Muscle of leg (tissue), 11 donors: ENCODE data around the gene PLEKHH1. TPM values are rescaled to one million over a fixed set of nuclear protein-coding genes. Genes with fewer than 3 reads are reported as not detected.
"Not testable (repeated sequence)": the region's sequence is repeated elsewhere in the genome, so short reads cannot be mapped to it uniquely, and the experiment has no call there.

Experiments
- DNase-seq: peaks from one replicate; pipeline ENCODE4 v3.0.0; 2013
- H3K27ac ChIP-seq: one replicate; pipeline ENCODE4 v1.5.1; 2013; ENCODE audit warnings: mild to moderate bottlenecking, low read length, control low read depth
- H3K27me3 ChIP-seq: one replicate; pipeline ENCODE4 v1.6.1; 2013; ENCODE audit warnings: low read length; ENCODE audit not compliant: control insufficient read depth, insufficient read depth
- H3K36me3 ChIP-seq: one replicate; pipeline ENCODE4 v1.6.1; 2013; ENCODE audit warnings: low read length; ENCODE audit not compliant: control insufficient read depth, insufficient read depth
- H3K4me1 ChIP-seq: one replicate; pipeline ENCODE4 v1.6.1; 2013; ENCODE audit warnings: low read length; ENCODE audit not compliant: control insufficient read depth, insufficient read depth
- H3K4me3 ChIP-seq: one replicate; pipeline ENCODE4 v1.5.1; 2013; ENCODE audit warnings: low read length, control low read depth
- H3K9me3 ChIP-seq: replicated peaks from 2 replicates; pipeline ENCODE4 v1.6.1; 2013; ENCODE audit warnings: low read depth, low read length; ENCODE audit not compliant: control insufficient read depth
- WGBS: methylation state at CpG from one replicate; pipeline ENCODE4 v1.1.5; 2013; ENCODE audit warnings: missing lambda C conversion rate; ENCODE audit not compliant: insufficient coverage; 5-methylcytosine and 5-hydroxymethylcytosine counted together
- polyA plus RNA-seq, 8 donors: library from polyadenylated mRNA; unstranded; fragments of 120-200 nt; gene quantifications; one replicate each; pipeline versions ENCODE4 v1.2.1 to v1.2.3, GENCODE V29; 2013; ENCODE audit warnings: inconsistent platforms in 1 of 8, low replicate concordance in 1 of 8; ENCODE audit not compliant: insufficient read length in 8 of 8, insufficient read depth in 1 of 8
- total RNA-seq: library from RNA; stranded (reverse); fragments of 120-200 nt; gene quantifications from one replicate; pipeline ENCODE4 v1.2.4, GENCODE V29; 2013

The PLEKHH1 gene
- total and polyA plus RNA-seq, 9 donors = 0.58 to 3.5 (median 1.3) TPM

DNA sequence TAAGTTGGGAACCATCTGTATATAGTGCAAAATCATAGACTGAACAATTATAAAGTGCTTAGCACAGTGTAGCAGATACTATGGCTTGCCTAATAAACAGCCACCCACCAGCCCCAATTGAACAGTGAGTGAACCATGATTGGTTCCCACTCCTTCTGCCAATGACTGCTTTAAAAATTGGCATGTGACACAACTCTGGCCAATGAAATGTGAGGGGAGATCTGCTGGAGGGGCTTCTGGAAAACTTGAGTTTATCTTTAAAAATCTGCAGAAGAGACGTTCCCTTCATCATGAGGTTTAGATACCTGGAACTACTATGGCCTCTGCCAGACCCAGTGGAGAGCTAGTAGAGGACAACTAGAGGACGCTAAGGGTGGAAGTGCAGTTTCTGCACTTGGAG is 62.3 kb downstream of the PLEKHH1 start:
- Histone ChIP-seq H3K4me3 (no peak overlapping the region), H3K27me3 (no peaks in the 10 kb centered on the region), H3K9me3 (no peaks in the 10 kb centered on the region), H3K27ac (no peak overlapping the region), H3K36me3 (peaks cover 4% of the 10 kb centered on the region), H3K4me1 (peaks cover 2% of the 10 kb centered on the region)
- 85% methylated on average over 2 of the region's 2 CpGs for WGBS
- DNase-seq = no peak

DNA sequence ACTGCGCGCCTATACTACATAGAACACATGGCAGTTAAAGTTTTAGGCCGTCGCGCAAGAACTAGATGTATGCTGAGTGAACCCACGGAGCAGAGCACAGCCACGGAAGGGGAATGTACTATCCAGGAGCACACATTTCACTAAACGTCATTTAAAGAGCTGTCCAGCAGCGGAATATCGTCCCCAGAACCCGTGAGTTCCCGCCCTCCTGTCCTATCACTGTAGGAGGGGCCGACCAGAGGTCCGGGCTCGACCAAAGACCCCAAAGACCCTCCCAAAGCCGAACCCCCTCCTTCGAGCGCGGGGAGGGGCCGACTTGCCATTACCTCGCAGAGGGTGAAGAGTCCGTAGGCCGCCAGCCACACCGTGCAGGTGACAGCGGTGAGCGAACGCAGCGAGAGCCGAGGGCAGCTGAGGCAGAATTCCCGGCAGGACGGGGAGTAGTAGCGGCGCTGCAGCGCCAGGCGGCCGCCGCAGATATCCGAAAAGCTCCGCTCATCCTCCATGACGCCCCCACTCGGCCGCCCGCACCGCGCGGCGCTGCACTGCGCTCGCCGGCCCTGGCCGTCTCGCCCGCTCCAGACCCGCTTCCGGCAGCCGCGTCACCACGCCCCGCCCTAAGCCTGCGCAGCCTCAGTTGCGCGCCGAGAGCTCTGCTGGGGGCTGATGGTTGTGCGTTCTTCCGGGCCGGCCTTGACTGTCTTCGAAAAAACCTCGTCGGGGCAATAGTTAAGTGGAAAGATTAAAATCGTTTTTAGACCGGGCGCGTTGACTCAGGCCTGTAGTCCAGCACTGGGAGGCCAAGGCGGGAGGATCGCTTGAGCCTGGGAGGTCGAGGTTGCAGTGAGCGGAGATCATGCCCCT is 66.8 kb downstream of the PLEKHH1 start, which contains the start of gene PIGH:
Gene PIGH (minus strand): TSS at position 571 of the 864 bp plus-strand sequence. CDS start 65 bp downstream, at position 506.
- H3K36me3 ChIP-seq = no peaks in the 10 kb centered on the region
- H3K27ac ChIP-seq = peak within 1 kb of the TSS; percentile 95
- H3K9me3 ChIP-seq = no peaks in the 10 kb centered on the region
- H3K4me1 ChIP-seq = peaks cover 8% of the 10 kb centered on the region
- peak; percentile 93 for DNase-seq
- H3K27me3 ChIP-seq = peaks cover 3% of the 10 kb centered on the region
- 4% methylated on average over 63 of the region's 77 CpGs for WGBS
- H3K4me3 ChIP-seq = peak within 1 kb of the TSS; percentile 85

DNA sequence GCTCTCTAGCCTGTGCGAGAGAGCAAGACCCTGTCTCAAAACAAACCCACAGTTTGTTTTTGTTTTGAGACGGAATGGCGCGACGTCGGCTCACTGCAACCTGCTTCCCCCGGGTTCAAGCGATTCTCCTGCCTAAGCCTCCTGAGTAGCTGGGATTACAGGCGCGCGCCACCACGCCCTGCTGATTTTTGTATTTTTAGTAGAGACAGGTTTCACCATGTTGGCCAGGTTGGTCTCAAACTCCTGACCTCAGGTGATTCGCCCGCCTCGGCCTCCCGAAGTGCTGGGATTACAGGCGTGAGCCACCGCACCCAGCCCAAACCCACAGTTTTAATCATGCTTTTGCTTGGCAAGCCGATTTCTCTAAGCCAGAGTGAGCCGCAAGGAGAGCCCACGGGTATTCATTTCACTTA is 67.5 kb downstream of the PLEKHH1 start:
- H3K9me3 ChIP-seq, H3K4me1 ChIP-seq, H3K36me3 ChIP-seq, H3K27me3 ChIP-seq, DNase-seq: not testable (repeated sequence)
- WGBS = 98% methylated on average over 9 of the region's 21 CpGs
- Histone ChIP-seq H3K27ac (peak overlapping the region; percentile 95), H3K4me3 (peak overlapping the region; percentile 85)

DNA sequence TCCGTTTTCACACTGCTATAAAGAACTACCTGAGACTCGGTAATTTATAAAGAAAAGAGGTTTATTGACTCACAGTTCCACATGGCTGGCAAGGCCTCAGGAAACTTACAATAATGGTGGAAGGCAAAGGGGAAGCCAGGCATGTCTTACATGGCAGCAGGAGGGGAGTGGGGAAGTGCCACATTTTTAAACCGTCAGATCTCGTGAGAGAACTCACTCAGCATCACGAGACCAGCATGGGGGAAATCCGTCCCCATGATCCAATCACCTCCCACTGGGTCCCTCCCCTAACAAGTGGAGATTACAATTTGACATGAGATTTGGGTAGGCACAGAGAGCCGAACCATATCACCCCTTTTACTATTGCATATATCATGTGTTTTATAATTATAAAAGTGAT is 69.0 kb downstream of the PLEKHH1 start:
- no peak overlapping the region for H3K27ac ChIP-seq
- DNase-seq = no peak
- H3K4me1 ChIP-seq = peaks cover 8% of the 10 kb centered on the region
- no peak overlapping the region for H3K4me3 ChIP-seq
- H3K27me3 ChIP-seq = peaks cover 3% of the 10 kb centered on the region
- WGBS = no CpG with 5 or more reads among the region's 7 CpGs
- H3K9me3 ChIP-seq = no peaks in the 10 kb centered on the region
- no peaks in the 10 kb centered on the region for H3K36me3 ChIP-seq

DNA sequence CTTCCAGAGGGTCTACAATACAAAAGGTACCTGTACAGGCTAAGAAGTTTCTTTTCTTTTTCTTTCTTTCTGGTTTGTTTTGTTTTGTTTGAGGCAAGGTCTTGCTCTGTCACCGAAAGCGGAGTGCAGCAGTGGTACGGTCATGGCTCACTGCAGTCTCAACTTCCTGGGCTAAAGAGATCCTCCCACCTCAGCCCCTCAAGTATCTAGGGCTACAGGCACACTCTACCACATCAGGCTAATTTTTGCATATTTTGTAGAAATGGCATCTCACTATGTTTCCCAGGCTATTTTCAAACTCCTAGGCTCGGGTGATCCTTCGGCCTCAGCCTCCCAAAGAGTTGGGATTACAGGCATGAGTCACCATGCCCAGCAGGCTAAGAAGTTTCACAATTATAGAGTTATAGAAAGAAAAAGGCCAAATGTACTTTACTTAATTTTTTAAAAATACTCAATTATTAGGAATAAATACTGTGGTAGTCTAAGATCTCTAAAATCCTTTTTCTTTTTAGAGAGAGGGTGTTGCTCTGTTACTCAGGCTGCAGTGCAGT is 70.0 kb downstream of the PLEKHH1 start:
- Histone ChIP-seq H3K36me3 (no peaks in the 10 kb centered on the region), H3K4me3 (no peak overlapping the region), H3K27me3 (peaks cover 3% of the 10 kb centered on the region), H3K4me1 (peaks cover 8% of the 10 kb centered on the region), H3K27ac (no peak overlapping the region), H3K9me3 (no peaks in the 10 kb centered on the region)
- DNase-seq = no peak
- 60% methylated on average over 1 of the region's 5 CpGs for WGBS

DNA sequence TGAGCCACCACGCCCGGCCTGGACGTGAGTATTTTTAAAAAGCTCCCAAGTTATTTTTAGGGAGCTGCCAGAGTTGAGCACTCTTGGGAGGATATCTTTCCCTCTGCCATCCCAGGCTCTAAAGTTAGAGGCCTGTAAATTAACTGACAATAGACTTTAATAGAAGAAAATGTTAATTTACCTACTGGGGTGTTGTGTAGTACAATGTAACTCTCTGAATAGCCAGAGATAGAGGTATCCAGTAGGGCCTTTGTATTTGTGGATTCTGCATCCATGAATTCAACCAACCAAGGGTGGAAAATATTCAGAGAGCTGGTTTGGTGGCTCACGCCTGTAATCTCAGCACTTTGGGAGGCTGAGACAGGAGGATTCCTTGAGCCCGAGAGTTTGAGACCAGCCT is 74.6 kb downstream of the PLEKHH1 start:
- H3K4me3 ChIP-seq = no peak overlapping the region
- H3K36me3 ChIP-seq = no peaks in the 10 kb centered on the region
- peaks cover 3% of the 10 kb centered on the region for H3K27me3 ChIP-seq
- no peaks in the 10 kb centered on the region for H3K4me1 ChIP-seq
- H3K9me3 ChIP-seq = no peaks in the 10 kb centered on the region
- no CpG with 5 or more reads among the region's 5 CpGs for WGBS
- no peak for DNase-seq
- no peak overlapping the region for H3K27ac ChIP-seq

DNA sequence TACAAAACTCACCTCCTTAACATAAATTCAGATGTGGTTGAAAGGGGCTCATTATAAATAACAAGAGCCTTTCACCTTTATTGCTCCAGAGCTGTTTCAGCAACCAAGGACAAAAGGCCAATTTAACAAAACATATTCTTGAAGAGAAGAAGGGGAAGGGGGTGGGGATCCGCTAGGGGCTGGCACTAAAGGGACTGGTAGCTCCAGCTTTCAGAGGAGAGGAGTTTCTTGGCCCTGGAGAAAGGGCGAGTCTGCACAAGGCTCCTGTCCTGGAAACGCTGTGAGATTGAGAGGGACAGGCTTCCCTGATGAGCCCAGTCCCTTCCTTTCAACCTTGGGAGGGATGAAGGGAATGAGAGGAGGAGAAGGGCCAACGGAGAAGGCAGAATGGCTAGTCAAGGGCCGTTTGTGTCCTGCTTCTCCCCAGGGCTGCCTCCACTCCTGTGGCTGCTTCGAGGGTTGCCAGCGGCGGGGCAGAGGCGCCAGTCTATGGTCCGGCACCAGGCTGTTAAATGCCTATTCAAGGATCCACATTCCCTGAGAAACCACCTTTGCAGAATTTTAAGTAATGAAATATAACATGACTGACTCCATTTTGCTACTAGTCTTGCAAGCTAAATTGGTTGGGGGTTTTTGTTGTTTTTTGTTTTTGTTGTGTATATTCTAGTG is 76.7 kb downstream of the PLEKHH1 start:
- no peaks in the 10 kb centered on the region for H3K27me3 ChIP-seq
- no peaks in the 10 kb centered on the region for H3K9me3 ChIP-seq
- 52% methylated on average over 5 of the region's 10 CpGs for WGBS
- no peaks in the 10 kb centered on the region for H3K36me3 ChIP-seq
- DNase-seq = no peak
- H3K27ac ChIP-seq = no peak overlapping the region
- no peak overlapping the region for H3K4me3 ChIP-seq
- no peaks in the 10 kb centered on the region for H3K4me1 ChIP-seq

DNA sequence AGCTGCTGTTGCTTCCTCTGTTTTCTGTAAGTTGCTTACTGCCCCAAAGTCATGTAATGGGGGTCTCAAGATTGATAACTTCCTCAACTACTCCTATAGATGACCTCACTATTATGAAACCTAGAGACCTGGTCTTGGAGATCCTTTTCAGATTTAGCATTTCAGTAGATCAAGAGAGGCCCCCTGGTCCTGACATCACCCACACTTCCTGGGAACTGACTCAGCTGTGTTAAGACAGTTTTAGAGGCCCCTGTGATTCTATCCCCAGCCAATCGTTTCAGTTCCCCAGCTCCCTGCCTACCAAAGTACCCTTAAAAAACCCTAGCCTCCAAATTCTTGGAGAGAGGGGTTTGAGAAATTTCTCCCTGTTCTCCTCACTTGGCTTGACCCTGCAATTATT is 77.4 kb downstream of the PLEKHH1 start:
- Histone ChIP-seq H3K27me3 (no peaks in the 10 kb centered on the region), H3K9me3 (no peaks in the 10 kb centered on the region), H3K4me1 (no peaks in the 10 kb centered on the region), H3K27ac (no peak overlapping the region), H3K36me3 (no peaks in the 10 kb centered on the region), H3K4me3 (no peak overlapping the region)
- no CpG with 5 or more reads among the region's 1 CpG for WGBS
- no peak for DNase-seq

DNA sequence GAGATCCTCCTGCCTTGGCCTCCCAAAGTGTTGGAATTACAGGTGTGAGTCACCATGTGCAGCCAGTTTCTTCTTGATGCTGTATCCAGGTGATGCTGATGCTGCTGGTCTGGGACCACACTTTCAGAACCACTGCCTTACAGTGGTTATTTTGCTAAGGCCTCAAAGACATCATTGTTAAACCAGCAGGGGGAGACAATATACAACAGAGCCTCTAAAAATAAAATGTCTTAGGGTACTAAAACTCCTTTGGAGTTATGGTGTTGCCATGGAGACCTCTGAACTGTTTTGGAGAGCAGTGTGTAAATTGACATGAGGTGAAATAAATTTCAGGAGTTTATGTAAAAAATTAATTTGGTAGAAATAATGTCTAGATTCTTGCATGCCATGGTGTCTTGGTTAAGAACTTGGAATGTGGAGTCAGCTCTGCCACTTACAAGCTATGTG is 85.5 kb downstream of the PLEKHH1 start:
- H3K27me3 ChIP-seq = peaks cover 11% of the 10 kb centered on the region
- no peak overlapping the region for H3K4me3 ChIP-seq
- no peaks in the 10 kb centered on the region for H3K36me3 ChIP-seq
- no peak overlapping the region for H3K27ac ChIP-seq
- peaks cover 16% of the 10 kb centered on the region for H3K4me1 ChIP-seq
- DNase-seq = peak; percentile 90
- no peaks in the 10 kb centered on the region for H3K9me3 ChIP-seq
